ENCODE results near the gene RXRG. TPM values are rescaled to one million over a fixed set of nuclear protein-coding genes. Genes with fewer than 3 reads are reported as not detected.

The RXRG gene
- polyA plus RNA-seq, 1 of the 3 experiments (the other 2 are of a cell fraction), result not detected

GRCh38 chr1:165454091-165454610 is 9.2 kb upstream of the RXRG start:
- WGBS (ENCODE audit: low lambda C conversion rate), result 4% methylated on average over 3 of the region's 3 CpGs
- H3K9me2 ChIP-seq, result no peaks in the 10 kb centered on the region
- H3K9me3 ChIP-seq, result no peaks in the 10 kb centered on the region
- ChIA-PET CTCF (no interaction called here), POLR2A (no interaction called here)
- H3K27ac ChIP-seq (ENCODE audit: low read depth in 2 of 2, low read length in 1 of 2), result no peak overlapping the region
- no peak overlapping the region for H3K4me2 ChIP-seq
- H3K79me2 ChIP-seq (ENCODE audit: insufficient read depth), result no peaks in the 10 kb centered on the region
- H3K4me3 ChIP-seq (ENCODE audit: low read depth in 2 of 2, low read length in 1 of 2), result no peak overlapping the region
- H3F3A ChIP-seq (replicated peaks; ENCODE audit: insufficient read depth), result no peaks in the 10 kb centered on the region
- H4K20me1 ChIP-seq (ENCODE audit: insufficient read depth), result no peaks in the 10 kb centered on the region
- no peak overlapping the region for H3K9ac ChIP-seq
- no peaks in the 10 kb centered on the region for H3K36me3 ChIP-seq (replicated peaks in 1 of 2; ENCODE audit: control insufficient read depth in 1 of 2, insufficient read depth in 2 of 2, low read length in 1 of 2)
- no peak overlapping the region for H2AFZ ChIP-seq (ENCODE audit: low read depth)
- TF ChIP-seq MXI1 (IDR thresholded peaks at IDR 0.05; ENCODE audit: low read depth, low read length), result no peak
- no peak for TF ChIP-seq RCOR1 (IDR thresholded peaks at IDR 0.05; ENCODE audit: low read length)
- TF ChIP-seq PBX3 (IDR thresholded peaks at IDR 0.05), result no peak
- TF ChIP-seq RFX5 (IDR thresholded peaks at IDR 0.05; ENCODE audit: low read length), result no peak
- TF ChIP-seq IRF3 (IDR thresholded peaks at IDR 0.05; ENCODE audit: low read depth, low read length), result no peak
- TF ChIP-seq, protein P1, sequence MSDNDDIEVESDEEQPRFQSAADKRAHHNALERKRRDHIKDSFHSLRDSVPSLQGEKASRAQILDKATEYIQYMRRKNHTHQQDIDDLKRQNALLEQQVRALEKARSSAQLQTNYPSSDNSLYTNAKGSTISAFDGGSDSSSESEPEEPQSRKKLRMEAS (IDR thresholded peaks at IDR 0.05; ENCODE audit: low read depth), result no peak
- TF ChIP-seq TAF1 (IDR thresholded peaks at IDR 0.05; ENCODE audit: borderline replicate concordance, low read depth, low read length), result no peak
- no peak for TF ChIP-seq TCF12 (IDR thresholded peaks at IDR 0.05)
- no peak for TF ChIP-seq POLR2AphosphoS5 (IDR thresholded peaks at IDR 0.05; ENCODE audit: low read depth, low read length)
- TF ChIP-seq CHD2 (IDR thresholded peaks at IDR 0.05; ENCODE audit: low read length, partially characterized antibody), result no peak
- TF ChIP-seq FOSL2 (IDR thresholded peaks at IDR 0.05; ENCODE audit: borderline replicate concordance, low read depth), result no peak
- no peak for TF ChIP-seq TEAD4 (IDR thresholded peaks at IDR 0.05; ENCODE audit: borderline replicate concordance, insufficient read depth)
- TF ChIP-seq GATA2 (CRISPR knock-in tag; IDR thresholded peaks at IDR 0.05), result no peak
- no peak for TF ChIP-seq EZH2phosphoT487 (IDR thresholded peaks at IDR 0.05; ENCODE audit: borderline replicate concordance, low read depth)
- H3K27me3 ChIP-seq (ENCODE audit: insufficient read depth), result no peaks in the 10 kb centered on the region
- no peaks in the 10 kb centered on the region for H3K4me1 ChIP-seq (ENCODE audit: control insufficient read depth in 1 of 2, insufficient read depth in 2 of 2, low read depth in 1 of 2, low read length in 1 of 2)
- DNase-seq, result no peak

DNA sequence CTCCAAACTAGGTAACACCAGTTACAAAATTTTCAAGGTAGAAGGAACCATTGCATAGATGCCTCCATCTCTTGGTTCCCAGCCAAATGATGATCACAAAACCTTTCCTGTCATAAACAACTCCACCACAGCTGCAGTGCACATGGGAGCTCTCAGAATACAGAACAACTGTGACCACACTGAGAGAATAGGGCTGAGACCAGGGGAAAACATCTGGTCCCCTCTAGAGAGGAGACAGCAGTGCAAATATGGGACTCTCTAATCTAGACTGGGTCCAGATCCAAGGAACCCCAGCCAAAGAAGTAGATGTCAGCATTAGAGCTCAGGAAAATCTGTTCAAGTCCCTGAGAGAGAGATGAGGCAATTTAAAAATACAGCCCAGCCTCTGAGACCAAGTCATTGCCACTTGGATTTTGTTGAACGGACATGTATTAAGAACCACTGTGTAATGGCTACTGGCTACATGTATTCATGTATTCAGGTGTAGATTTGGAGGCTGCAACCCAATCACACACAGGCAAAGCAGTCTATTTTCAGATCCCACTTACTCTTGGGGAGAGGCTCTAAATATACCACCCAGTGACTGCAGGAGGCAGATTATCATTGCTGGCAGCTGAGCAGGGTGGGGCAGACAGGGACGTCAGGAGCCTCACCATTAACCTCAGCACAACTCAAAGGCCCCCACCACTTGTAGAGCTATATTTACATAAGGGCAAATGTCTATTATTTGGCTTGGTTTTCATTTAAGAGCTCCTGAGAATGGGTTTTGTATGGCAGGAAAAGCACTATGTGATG is 7.6 kb upstream of the RXRG start:
- no peaks in the 10 kb centered on the region for H3K36me3 ChIP-seq (replicated peaks in 1 of 2; ENCODE audit: control insufficient read depth in 1 of 2, insufficient read depth in 2 of 2, low read length in 1 of 2)
- H3K27me3 ChIP-seq (ENCODE audit: insufficient read depth), result no peaks in the 10 kb centered on the region
- no peaks in the 10 kb centered on the region for H4K20me1 ChIP-seq (ENCODE audit: insufficient read depth)
- no peak for DNase-seq
- TF ChIP-seq FOXM1 (IDR thresholded peaks at IDR 0.05; ENCODE audit: low read depth) (no peak), YY1 (IDR thresholded peaks at IDR 0.05; ENCODE audit: low read depth) (no peak), EP300 (IDR thresholded peaks at IDR 0.05; ENCODE audit: borderline replicate concordance in 1 of 2, low read depth in 1 of 2, low read length in 1 of 2) (no peak), FOXJ3 (CRISPR knock-in tag; IDR thresholded peaks at IDR 0.05) (no peak), MXI1 (IDR thresholded peaks at IDR 0.05; ENCODE audit: low read depth, low read length) (no peak), EZH2phosphoT487 (IDR thresholded peaks at IDR 0.05; ENCODE audit: borderline replicate concordance, low read depth) (no peak), JUND (IDR thresholded peaks at IDR 0.05) (no peak), PBX3 (IDR thresholded peaks at IDR 0.05) (no peak), SIN3A (IDR thresholded peaks at IDR 0.05; ENCODE audit: borderline replicate concordance, low read depth, low read length) (no peak)
- no peak overlapping the region for H2AFZ ChIP-seq (ENCODE audit: low read depth)
- WGBS (ENCODE audit: low lambda C conversion rate), result 21% methylated on average over 2 of the region's 2 CpGs
- no peak overlapping the region for H3K27ac ChIP-seq (ENCODE audit: low read depth in 2 of 2, low read length in 1 of 2)
- H3K4me2 ChIP-seq, result no peak overlapping the region
- POLR2A ChIA-PET, result no interaction called here
- H3K79me2 ChIP-seq (ENCODE audit: insufficient read depth), result no peaks in the 10 kb centered on the region
- CTCF ChIA-PET, result interaction anchor here (1.4 kb wide), 1 partner anchor 85 kb away, joined by 5 read pairs; no protein-coding TSS in a partner anchor
- no peaks in the 10 kb centered on the region for H3K4me1 ChIP-seq (ENCODE audit: control insufficient read depth in 1 of 2, insufficient read depth in 2 of 2, low read depth in 1 of 2, low read length in 1 of 2)
- no peaks in the 10 kb centered on the region for H3F3A ChIP-seq (replicated peaks; ENCODE audit: insufficient read depth)
- no peaks in the 10 kb centered on the region for H3K9me3 ChIP-seq
- no peak overlapping the region for H3K9ac ChIP-seq
- no peaks in the 10 kb centered on the region for H3K9me2 ChIP-seq
- no peak overlapping the region for H3K4me3 ChIP-seq (ENCODE audit: low read depth in 2 of 2, low read length in 1 of 2)
